Measurements from ENCODE around the gene CREM.

CREM gene

GRCh38 chr10:35161906-35162305 is 35.3 kb downstream of the CREM start:
- TF ChIP-seq, protein P1, sequence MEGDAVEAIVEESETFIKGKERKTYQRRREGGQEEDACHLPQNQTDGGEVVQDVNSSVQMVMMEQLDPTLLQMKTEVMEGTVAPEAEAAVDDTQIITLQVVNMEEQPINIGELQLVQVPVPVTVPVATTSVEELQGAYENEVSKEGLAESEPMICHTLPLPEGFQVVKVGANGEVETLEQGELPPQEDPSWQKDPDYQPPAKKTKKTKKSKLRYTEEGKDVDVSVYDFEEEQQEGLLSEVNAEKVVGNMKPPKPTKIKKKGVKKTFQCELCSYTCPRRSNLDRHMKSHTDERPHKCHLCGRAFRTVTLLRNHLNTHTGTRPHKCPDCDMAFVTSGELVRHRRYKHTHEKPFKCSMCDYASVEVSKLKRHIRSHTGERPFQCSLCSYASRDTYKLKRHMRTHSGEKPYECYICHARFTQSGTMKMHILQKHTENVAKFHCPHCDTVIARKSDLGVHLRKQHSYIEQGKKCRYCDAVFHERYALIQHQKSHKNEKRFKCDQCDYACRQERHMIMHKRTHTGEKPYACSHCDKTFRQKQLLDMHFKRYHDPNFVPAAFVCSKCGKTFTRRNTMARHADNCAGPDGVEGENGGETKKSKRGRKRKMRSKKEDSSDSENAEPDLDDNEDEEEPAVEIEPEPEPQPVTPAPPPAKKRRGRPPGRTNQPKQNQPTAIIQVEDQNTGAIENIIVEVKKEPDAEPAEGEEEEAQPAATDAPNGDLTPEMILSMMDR (IDR thresholded peaks at IDR 0.05) = no peak
- Histone ChIP-seq H3K27ac (no peak overlapping the region), H3K9ac (no peak overlapping the region), H3K4me2 (ENCODE audit: low read length) (no peak overlapping the region), H2AFZ (no peak overlapping the region), H3K36me3 (ENCODE audit: control insufficient read depth, insufficient read depth, low read length) (no peaks in the 10 kb centered on the region), H3K27me3 (ENCODE audit: control insufficient read depth, insufficient read depth, low read length) (no peaks in the 10 kb centered on the region), H3K79me2 (no peaks in the 10 kb centered on the region), H3K4me3 (ENCODE audit: low read depth, low read length) (no peak overlapping the region), H3K4me1 (no peaks in the 10 kb centered on the region), H3K9me3 (ENCODE audit: control insufficient read depth, low read length) (no peaks in the 10 kb centered on the region)

GRCh38 chr10:35165136-35165535 is 38.5 kb downstream of the CREM start:
- no peaks in the 10 kb centered on the region for H3K9me3 ChIP-seq (ENCODE audit: control insufficient read depth, low read length)
- H3K79me2 ChIP-seq = no peaks in the 10 kb centered on the region
- TF ChIP-seq, protein P1 (IDR thresholded peaks at IDR 0.05) = no peak
- H2AFZ ChIP-seq = no peak overlapping the region
- no peak overlapping the region for H3K4me2 ChIP-seq (ENCODE audit: low read length)
- H3K4me3 ChIP-seq (ENCODE audit: low read depth, low read length) = no peak overlapping the region
- no peaks in the 10 kb centered on the region for H3K36me3 ChIP-seq (ENCODE audit: control insufficient read depth, insufficient read depth, low read length)
- H3K9ac ChIP-seq = no peak overlapping the region
- no peaks in the 10 kb centered on the region for H3K27me3 ChIP-seq (ENCODE audit: control insufficient read depth, insufficient read depth, low read length)
- H3K4me1 ChIP-seq = no peaks in the 10 kb centered on the region
- no peak overlapping the region for H3K27ac ChIP-seq

GRCh38 chr10:35165811-35166210 is 39.2 kb downstream of the CREM start:
- H3K27ac ChIP-seq = no peak overlapping the region

DNA sequence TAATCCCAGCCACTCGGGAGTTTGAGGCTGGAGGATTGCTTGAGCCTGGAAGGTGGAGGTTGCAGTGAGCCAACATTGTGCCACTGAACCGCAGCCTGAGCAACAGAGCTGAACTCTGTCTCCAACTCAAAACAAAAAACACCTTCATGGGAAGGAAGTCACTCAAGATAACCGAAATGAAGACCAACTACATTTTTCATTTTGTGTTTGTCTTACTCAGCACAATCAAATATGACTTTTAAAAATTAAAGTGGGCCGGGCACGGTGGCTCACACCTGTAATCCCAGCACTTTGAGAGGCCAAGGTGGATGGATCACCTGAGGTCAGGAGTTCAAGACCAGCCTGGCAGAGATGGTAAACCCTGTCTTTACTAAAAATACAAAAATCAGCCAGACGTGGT is 40.0 kb downstream of the CREM start:
- H3K36me3 ChIP-seq (ENCODE audit: control insufficient read depth, insufficient read depth, low read length) = no peaks in the 10 kb centered on the region
- no peaks in the 10 kb centered on the region for H3K27me3 ChIP-seq (ENCODE audit: control insufficient read depth, insufficient read depth, low read length)
- TF ChIP-seq, protein P1 (IDR thresholded peaks at IDR 0.05) = no peak
- H3K9me3 ChIP-seq (ENCODE audit: control insufficient read depth, low read length) = no peaks in the 10 kb centered on the region
- H3K4me1 ChIP-seq = no peaks in the 10 kb centered on the region
- no peak overlapping the region for H3K9ac ChIP-seq
- no peak overlapping the region for H2AFZ ChIP-seq
- H3K27ac ChIP-seq = no peak overlapping the region
- H3K79me2 ChIP-seq = no peaks in the 10 kb centered on the region
- no peak overlapping the region for H3K4me3 ChIP-seq (ENCODE audit: low read depth, low read length)
- no peak overlapping the region for H3K4me2 ChIP-seq (ENCODE audit: low read length)

More at GRCh38 chr10:35165811-35166210, 39.2 kb downstream of the CREM start:
- H3K4me3 ChIP-seq (ENCODE audit: low read depth, low read length) = no peak overlapping the region
- H3K4me1 ChIP-seq = no peaks in the 10 kb centered on the region
- no peak overlapping the region for H3K4me2 ChIP-seq (ENCODE audit: low read length)
- no peak overlapping the region for H3K9ac ChIP-seq
- TF ChIP-seq, protein P1 (IDR thresholded peaks at IDR 0.05) = no peak
- no peak overlapping the region for H2AFZ ChIP-seq
- H3K27me3 ChIP-seq (ENCODE audit: control insufficient read depth, insufficient read depth, low read length) = no peaks in the 10 kb centered on the region
- no peaks in the 10 kb centered on the region for H3K79me2 ChIP-seq
- no peaks in the 10 kb centered on the region for H3K9me3 ChIP-seq (ENCODE audit: control insufficient read depth, low read length)
- no peaks in the 10 kb centered on the region for H3K36me3 ChIP-seq (ENCODE audit: control insufficient read depth, insufficient read depth, low read length)

- no peaks in the 10 kb centered on the region for H3K79me2 ChIP-seq
- TF ChIP-seq, protein P1 (IDR thresholded peaks at IDR 0.05) = no peak
Observed at GRCh38 chr10:35167342-35167741, 40.7 kb downstream of the CREM start.

More at GRCh38 chr10:35167342-35167741, 40.7 kb downstream of the CREM start:
- Histone ChIP-seq H3K4me2 (ENCODE audit: low read length) (no peak overlapping the region), H3K4me1 (peaks cover 6% of the 10 kb centered on the region), H3K9ac (no peak overlapping the region), H3K4me3 (ENCODE audit: low read depth, low read length) (no peak overlapping the region), H2AFZ (no peak overlapping the region), H3K36me3 (ENCODE audit: control insufficient read depth, insufficient read depth, low read length) (no peaks in the 10 kb centered on the region), H3K27me3 (ENCODE audit: control insufficient read depth, insufficient read depth, low read length) (no peaks in the 10 kb centered on the region), H3K9me3 (ENCODE audit: control insufficient read depth, low read length) (no peaks in the 10 kb centered on the region), H3K27ac (no peak overlapping the region)
